ENCODE measurements around the gene DNAAF3.

Gene DNAAF3

GRCh38 chr19:55131421-55131820 is 35.0 kb downstream of the DNAAF3 start:
- DNase-seq (ENCODE audit: low read depth, low spot score) = no peak
- H3K27ac ChIP-seq = no peak overlapping the region

DNA sequence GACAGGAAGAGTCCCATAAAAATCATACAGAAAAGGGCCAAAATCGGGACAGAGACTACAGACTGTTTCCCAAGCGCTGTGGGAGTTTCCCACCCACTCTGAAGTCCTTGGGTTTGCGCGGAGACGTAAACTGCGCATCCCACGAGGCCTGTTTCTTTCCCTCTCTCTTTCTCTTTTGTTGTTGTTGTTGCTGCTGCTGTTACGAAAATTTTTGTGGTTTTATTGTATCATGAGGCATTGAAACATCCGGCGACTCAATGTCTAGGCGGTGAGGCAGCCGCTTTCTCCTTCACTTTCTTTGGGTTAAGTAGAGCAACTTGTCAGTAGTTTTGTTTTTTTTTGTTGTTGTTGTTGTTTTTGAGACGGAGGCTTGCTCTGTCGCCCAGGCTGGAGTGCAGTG is 47.4 kb downstream of the DNAAF3 start:
- H3K27ac ChIP-seq = no peak overlapping the region

DNA sequence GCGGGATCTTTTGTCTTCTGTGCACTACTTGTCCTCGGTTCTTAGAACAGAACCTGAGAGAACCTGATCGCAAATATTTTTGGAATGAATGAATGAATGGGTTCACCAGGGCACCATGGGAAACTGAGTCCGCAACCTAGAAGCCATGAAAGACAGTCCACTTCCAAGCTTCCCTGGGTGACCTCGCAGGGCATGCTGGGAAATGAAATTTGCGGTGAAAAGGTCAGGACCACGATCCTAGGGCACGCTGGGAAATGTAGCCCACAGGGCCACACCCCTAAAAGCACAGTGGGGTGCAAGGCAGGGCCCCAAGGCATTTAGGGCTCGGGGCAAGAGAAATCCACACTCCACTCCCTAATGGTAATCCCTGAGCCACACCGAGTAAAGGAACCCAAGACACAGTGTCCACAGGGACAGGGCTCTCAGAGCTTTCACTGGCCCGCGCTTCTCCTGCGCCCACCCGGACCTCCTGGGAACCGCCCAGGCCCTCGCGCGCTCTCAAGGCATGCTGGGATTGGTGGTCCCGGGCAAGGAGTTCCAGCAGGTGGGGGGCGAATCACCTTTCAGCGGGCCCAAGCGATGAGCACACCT is 47.9 kb downstream of the DNAAF3 start:
- DNase-seq (ENCODE audit: low read depth, low spot score) = no peak
- peak overlapping the region; percentile 48 for H3K27ac ChIP-seq

More for the DNA sequence above, 47.4 kb downstream of the DNAAF3 start:
- DNase-seq (ENCODE audit: low read depth, low spot score) = no peak

DNA sequence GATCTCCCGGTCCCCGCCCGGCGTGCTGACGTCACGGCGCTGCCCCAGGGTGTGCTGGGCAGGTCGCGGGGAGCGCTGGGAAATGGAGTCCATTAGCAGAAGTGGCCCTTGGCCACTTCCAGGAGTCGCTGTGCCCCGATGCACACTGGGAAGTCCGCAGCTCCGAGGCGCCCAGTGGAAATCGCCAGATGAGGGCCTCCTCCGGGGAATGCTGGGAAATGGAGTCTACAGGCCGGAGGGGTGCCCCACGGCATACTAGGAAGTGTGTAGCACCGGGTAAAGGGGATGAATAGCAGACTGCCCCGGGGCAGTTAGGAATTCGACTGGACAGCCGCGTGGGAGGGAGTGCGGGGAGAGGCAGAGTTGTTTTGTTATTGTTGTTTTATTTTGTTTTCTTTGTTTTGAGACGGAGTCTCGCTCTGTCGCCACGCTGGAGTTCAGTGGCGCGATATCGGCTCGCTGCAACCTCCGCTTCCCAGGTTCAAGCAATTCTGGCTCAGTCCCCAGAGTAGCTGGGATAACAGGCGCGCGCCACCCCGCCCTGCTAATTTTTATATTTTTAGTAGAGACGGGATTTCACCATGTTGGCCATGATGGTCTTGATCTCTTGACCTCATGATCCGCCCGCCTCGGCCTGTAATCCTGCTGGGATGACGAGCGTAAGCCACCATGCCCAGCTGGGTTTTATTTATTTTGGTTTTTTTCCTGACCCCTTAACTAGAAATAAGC is 48.6 kb downstream of the DNAAF3 start:
- peak overlapping the region; percentile 48 for H3K27ac ChIP-seq
- DNase-seq (ENCODE audit: low read depth, low spot score) = peak; percentile 91

DNA sequence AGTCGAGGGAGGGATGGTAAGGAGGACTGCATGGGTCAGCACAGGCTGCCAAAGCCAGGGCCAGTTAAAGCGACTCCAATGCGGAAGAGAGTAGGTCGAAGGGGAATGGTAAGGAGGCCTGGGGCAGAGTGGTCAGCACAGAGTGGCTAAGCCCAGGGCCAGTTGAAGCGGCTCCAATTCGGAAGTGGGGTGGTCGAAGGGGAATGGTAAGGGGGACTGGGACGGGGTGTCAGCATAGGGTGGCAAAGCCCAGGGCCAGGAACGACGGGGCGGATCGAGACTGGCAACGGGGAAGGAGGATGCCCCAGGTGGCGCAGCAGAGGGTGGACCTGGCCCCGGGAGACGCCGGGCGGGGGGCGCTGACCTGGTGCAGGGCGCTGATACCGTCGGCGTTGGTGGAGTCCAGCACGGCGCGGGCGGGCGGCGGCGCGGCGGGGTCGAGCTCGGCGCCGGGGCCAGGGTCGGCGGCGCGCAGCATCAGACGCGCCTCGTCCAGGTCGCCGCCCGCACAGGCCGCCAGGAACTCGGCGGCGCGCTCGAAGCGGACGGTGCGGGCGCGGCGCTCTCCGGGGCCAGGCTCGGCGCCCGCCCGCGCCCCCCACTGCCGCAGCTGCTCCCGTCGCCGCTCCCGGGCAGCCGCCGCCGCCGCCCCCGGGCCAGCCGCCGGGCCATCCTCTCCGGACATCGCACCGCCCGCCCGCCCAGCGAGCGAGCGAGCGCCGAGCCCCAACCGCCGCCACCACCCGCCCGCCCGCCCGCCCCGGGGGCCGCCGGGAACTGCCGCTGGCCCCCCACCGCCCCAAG is 49.4 kb downstream of the DNAAF3 start, which contains the start of gene PPP1R12C:
Gene PPP1R12C (minus strand): TSS at position 779 of the 804 bp plus-strand sequence. CDS start 94 bp downstream, at position 685.
- H3K27ac ChIP-seq = peak within 1 kb of the TSS; percentile 48
- no peak for DNase-seq (ENCODE audit: low read depth, low spot score)

GRCh38 chr19:55116232-55116858 is 50.1 kb downstream of the DNAAF3 start:
- DNase-seq (ENCODE audit: low read depth, low spot score) = no peak
- H3K27ac ChIP-seq = peak overlapping the region; percentile 48

GRCh38 chr19:55115446-55116065 is 50.9 kb downstream of the DNAAF3 start:
- no peak overlapping the region for H3K27ac ChIP-seq
- DNase-seq (ENCODE audit: low read depth, low spot score) = no peak

- DNase-seq (ENCODE audit: low read depth, low spot score) = no peak
- H3K27ac ChIP-seq = no peak overlapping the region
These were observed 51.8 kb downstream of the DNAAF3 start for GRCh38 chr19:55114566-55115145.

DNA sequence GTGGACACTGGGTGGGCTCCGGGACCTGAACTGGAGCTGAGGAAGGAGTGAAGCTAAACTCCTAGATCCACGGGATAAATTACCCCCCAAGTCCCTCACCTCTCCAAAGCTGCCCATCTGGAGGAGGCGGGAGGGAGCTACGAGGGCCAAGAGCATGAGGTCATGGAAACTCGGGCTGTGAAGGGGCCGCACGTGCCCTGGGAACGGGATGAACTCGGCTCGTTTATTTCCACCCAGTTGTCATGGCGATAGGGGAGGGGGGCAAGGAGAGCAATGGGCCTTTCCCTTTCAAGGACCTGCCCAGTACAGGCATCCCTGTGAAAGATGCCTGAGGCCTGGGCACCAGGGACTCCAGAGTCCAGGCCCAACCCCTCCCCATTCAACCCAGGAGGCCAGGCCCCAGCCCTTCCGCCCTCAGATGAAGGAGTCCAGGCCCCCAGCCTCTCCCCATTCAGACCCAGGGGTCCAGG is 52.8 kb downstream of the DNAAF3 start:
- no peak for DNase-seq (ENCODE audit: low read depth, low spot score)
- no peak overlapping the region for H3K27ac ChIP-seq

DNA sequence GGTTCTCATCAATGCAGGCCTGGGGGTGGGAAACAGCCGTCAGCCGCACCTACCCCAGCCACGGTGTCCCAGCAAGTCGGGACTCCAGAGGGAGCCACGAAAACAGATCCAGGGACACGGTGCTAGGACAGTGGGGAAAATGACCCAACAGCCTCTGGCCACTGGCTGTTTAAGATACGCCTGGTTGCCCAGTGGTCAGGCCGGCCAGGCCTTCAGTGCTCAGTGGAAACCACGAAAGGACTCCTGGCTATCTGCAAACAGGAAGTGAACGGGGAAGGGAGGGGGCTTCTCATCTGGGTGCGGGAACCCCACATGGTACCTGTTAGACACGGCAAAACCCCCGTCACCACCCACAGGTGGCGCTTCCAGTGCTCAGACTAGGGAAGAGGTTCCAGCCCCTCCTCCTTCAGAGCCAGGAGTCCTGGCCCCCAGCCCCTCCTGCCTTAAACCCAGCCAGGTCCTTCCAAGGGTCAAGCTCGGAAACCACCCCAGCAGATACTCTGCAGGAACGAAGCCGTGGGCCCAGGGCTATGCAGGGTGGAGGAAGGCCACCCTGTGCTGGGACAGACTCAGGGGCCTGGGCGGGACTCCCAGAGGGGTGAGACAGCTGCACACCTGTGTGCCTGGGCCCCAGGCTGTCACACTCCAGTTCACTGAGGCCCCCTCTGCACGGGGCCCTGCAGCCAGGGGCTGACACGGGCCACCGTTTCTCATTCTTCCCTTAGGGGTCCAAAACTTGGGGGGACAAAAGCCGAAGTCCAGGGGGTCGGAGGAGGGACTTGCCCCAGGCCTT is 53.4 kb downstream of the DNAAF3 start:
- H3K27ac ChIP-seq = no peak overlapping the region
- no peak for DNase-seq (ENCODE audit: low read depth, low spot score)

DNA sequence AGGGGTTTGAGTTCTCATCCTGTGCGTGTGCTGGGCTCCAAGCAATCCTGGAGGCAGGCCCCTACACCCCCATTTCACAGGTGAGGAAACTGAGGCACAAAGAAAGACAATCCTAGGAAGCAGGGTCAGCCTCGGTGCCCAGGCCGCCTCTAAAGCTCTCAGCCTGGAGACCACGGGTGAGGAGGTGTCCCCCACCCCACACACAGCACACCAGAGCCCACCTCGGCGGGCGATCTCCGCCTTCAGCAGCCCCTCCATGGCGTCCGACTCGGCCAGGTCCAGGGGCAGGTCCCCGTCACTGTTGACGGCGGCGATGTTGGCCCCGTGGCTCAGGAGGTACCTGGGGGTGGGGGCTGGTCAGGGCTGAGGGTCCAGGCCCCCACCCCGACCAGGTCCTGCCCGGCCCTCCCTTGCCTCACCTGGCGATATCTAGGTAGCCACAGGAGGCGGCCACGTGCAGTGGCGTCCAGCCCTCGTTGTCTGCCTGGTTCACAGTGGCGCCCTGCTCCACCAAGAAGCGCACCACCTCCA is 54.1 kb downstream of the DNAAF3 start:
- no peak overlapping the region for H3K27ac ChIP-seq
- DNase-seq (ENCODE audit: low read depth, low spot score) = no peak

DNA sequence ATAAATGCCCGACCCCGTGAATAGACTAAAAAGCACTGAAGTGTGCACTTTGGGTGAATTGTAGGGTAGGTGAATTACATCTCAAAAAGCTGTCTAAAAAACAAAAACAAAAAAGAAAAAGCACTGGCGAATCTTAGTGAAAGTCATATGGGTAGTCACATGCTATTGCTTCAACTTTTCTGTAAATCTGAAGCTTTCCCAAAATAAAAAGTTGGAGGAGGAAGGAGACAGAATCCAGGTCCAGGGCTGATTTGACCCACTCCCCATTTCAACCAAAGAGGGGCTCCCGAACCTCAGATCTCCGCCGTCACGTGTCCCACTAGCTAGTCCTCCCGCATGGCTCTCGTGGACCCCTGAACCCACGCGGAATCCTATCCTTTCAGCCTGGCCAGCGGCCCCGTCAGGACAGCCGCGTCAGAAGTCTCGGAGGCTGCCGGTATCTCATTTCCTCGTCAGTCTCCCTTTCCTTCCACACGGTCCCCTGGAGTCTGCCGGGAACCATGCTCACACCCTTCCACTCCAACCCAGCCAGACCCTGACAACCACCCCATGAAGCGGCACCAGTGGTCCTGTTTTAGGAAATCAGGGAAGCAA is 55.1 kb downstream of the DNAAF3 start:
- no peak overlapping the region for H3K27ac ChIP-seq
- no peak for DNase-seq (ENCODE audit: low read depth, low spot score)

- H3K27ac ChIP-seq = no peak overlapping the region
- DNase-seq (ENCODE audit: low read depth, low spot score) = no peak
These were observed 56.7 kb downstream of the DNAAF3 start for GRCh38 chr19:55109527-55110291.

Data from epithelial cell of prostate (primary cell).